WTC11 (cell line): Measurements from ENCODE around the gene GNG4. TPM values are rescaled to one million over a fixed set of nuclear protein-coding genes. Genes with fewer than 3 reads are reported as not detected.

Experiments used
- ATAC-seq: fragments of 200-7000 bp; cut with Tn5 transposase; 2 replicates; pipeline ENCODE4 v1.10.0; 2021; ENCODE audit warnings: mild to moderate bottlenecking, moderate library complexity
- CTCF ChIA-PET: fragments of 300-600 bp; sonication (Branson Sonifier 250); formaldehyde crosslinking; loops from one replicate; lab custom pipeline; 2021; ENCODE audit warnings: antibody characterized with exemption; lab: Charles Lee
- POLR2A ChIA-PET: fragments of 350-600 bp; sonication (Branson Sonifier 250); formaldehyde crosslinking; loops from one replicate; lab custom pipeline; 2021; ENCODE audit warnings: antibody characterized with exemption; lab: Charles Lee
- DNase-seq: peaks from one replicate; pipeline ENCODE4 v3.0.0; 2021; ENCODE audit warnings: low spot score
- H3K27ac Mint-ChIP-seq: 2 replicates; pipeline ENCODE4 v1.8.0; 2021; ENCODE audit warnings: mixed read lengths
- H3K27me3 Mint-ChIP-seq: 2 replicates; pipeline ENCODE4 v1.8.0; 2021; ENCODE audit warnings: low read depth, mild to moderate bottlenecking, moderate library complexity, mixed read lengths
- H3K36me3 Mint-ChIP-seq: 2 replicates; pipeline ENCODE4 v1.8.0; 2021; ENCODE audit warnings: mixed read lengths
- H3K4me1 Mint-ChIP-seq: 2 replicates; pipeline ENCODE4 v1.8.0; 2022; ENCODE audit warnings: mixed read lengths
- H3K4me3 Mint-ChIP-seq: 2 replicates; pipeline ENCODE4 v1.8.0; 2021; ENCODE audit warnings: mild to moderate bottlenecking, moderate library complexity, mixed read lengths
- H3K9me3 Mint-ChIP-seq: 2 replicates; pipeline ENCODE4 v1.8.0; 2021; ENCODE audit warnings: mixed read lengths
- ATF1 ChIP-seq: sonication (generic); formaldehyde crosslinking; IDR thresholded peaks from 2 replicates; pipeline ENCODE4 v1.8.1; 2023; ENCODE audit warnings: mild to moderate bottlenecking, moderate library complexity, missing genetic modification reagents
- CREB1 ChIP-seq: sonication (generic); formaldehyde crosslinking; IDR thresholded peaks from 2 replicates; pipeline ENCODE4 v1.8.0; 2023; ENCODE audit warnings: mild to moderate bottlenecking, missing genetic modification reagents
- FOXJ3 ChIP-seq: sonication (generic); formaldehyde crosslinking; IDR thresholded peaks from 2 replicates; pipeline ENCODE4 v1.9.0; 2021; ENCODE audit warnings: missing genetic modification reagents, mild to moderate bottlenecking, borderline replicate concordance
- IRF2 ChIP-seq: sonication (generic); formaldehyde crosslinking; IDR thresholded peaks from 2 replicates; pipeline ENCODE4 v1.8.0; 2022; ENCODE audit warnings: low read depth, missing genetic modification reagents, borderline replicate concordance
- RELA ChIP-seq: sonication (generic); formaldehyde crosslinking; IDR thresholded peaks from 2 replicates; pipeline ENCODE4 v1.8.1; 2022; ENCODE audit warnings: missing genetic modification reagents, mild to moderate bottlenecking, borderline replicate concordance
- SMAD4 ChIP-seq: sonication (generic); formaldehyde crosslinking; IDR thresholded peaks from 2 replicates; pipeline ENCODE4 v1.8.0; 2022; ENCODE audit warnings: mild to moderate bottlenecking, missing genetic modification reagents
- SP1 ChIP-seq: sonication (generic); formaldehyde crosslinking; conservative IDR thresholded peaks from 2 replicates; pipeline ENCODE4 v1.8.1; 2022; ENCODE audit warnings: missing genetic modification reagents
- TEAD1 ChIP-seq: sonication (generic); formaldehyde crosslinking; IDR thresholded peaks from 2 replicates; pipeline ENCODE4 v1.8.0; 2022; ENCODE audit warnings: mild to moderate bottlenecking, missing genetic modification reagents
- ZNF396 ChIP-seq: fragments of 250-450 bp; sonication (Bioruptor Pico); IDR thresholded peaks from 2 replicates; pipeline ENCODE4 v1.8.0; 2021; ENCODE audit warnings: mild to moderate bottlenecking, moderate library complexity, borderline replicate concordance
- ZNF423 ChIP-seq: fragments of 250-450 bp; sonication (Bioruptor Pico); IDR thresholded peaks from 2 replicates; pipeline ENCODE4 v2.1.2; 2022; ENCODE audit warnings: mild to moderate bottlenecking, moderate library complexity
- total RNA-seq: library from RNA; stranded (reverse); gene quantifications from 3 replicates; pipeline ENCODE4 v1.2.3, GENCODE V29; 2021
- TF ChIP-seq, protein P1 (sequence below): sonication (generic); formaldehyde crosslinking; IDR thresholded peaks from 2 replicates; pipeline ENCODE4 v1.8.1; 2022; ENCODE audit warnings: mild to moderate bottlenecking, missing genetic modification reagents, moderate library complexity, borderline replicate concordance
- TF ChIP-seq, protein P2 (sequence below): sonication (generic); formaldehyde crosslinking; IDR thresholded peaks from 2 replicates; pipeline ENCODE4 v1.8.1; 2023; ENCODE audit warnings: mild to moderate bottlenecking, moderate library complexity, missing genetic modification reagents
- TF ChIP-seq, protein P3 (sequence below): fragments of 200-600 bp; IDR thresholded peaks from 2 replicates; pipeline ENCODE4 v1.8.0; 2022; ENCODE audit warnings: antibody characterized with exemption
- TF ChIP-seq, protein P4 (sequence below): sonication (generic); formaldehyde crosslinking; IDR thresholded peaks from 2 replicates; pipeline ENCODE4 v1.8.1; 2023; ENCODE audit warnings: mild to moderate bottlenecking, missing genetic modification reagents, moderate library complexity
- TF ChIP-seq, protein P5 (sequence below): sonication (generic); formaldehyde crosslinking; IDR thresholded peaks from 2 replicates; pipeline ENCODE4 v1.8.0; 2022; ENCODE audit warnings: mild to moderate bottlenecking, missing genetic modification reagents
- TF ChIP-seq, protein P6 (sequence below): sonication (generic); formaldehyde crosslinking; IDR thresholded peaks from 2 replicates; pipeline ENCODE4 v1.8.0; 2023; ENCODE audit warnings: missing genetic modification reagents, mild to moderate bottlenecking, borderline replicate concordance
- TF ChIP-seq, protein P7 (sequence below): sonication (generic); formaldehyde crosslinking; IDR thresholded peaks from 2 replicates; pipeline ENCODE4 v1.8.1; 2023; ENCODE audit warnings: mild to moderate bottlenecking, missing genetic modification reagents
- TF ChIP-seq, protein P8 (sequence below): fragments of 250-450 bp; sonication (Bioruptor Pico); IDR thresholded peaks from 2 replicates; pipeline ENCODE4 v1.9.0; 2021; ENCODE audit warnings: moderate library complexity, mild to moderate bottlenecking, inconsistent platforms, borderline replicate concordance

Gene GNG4
- total RNA-seq, 1 experiment from 2014 or later: 38.3 TPM

DNA sequence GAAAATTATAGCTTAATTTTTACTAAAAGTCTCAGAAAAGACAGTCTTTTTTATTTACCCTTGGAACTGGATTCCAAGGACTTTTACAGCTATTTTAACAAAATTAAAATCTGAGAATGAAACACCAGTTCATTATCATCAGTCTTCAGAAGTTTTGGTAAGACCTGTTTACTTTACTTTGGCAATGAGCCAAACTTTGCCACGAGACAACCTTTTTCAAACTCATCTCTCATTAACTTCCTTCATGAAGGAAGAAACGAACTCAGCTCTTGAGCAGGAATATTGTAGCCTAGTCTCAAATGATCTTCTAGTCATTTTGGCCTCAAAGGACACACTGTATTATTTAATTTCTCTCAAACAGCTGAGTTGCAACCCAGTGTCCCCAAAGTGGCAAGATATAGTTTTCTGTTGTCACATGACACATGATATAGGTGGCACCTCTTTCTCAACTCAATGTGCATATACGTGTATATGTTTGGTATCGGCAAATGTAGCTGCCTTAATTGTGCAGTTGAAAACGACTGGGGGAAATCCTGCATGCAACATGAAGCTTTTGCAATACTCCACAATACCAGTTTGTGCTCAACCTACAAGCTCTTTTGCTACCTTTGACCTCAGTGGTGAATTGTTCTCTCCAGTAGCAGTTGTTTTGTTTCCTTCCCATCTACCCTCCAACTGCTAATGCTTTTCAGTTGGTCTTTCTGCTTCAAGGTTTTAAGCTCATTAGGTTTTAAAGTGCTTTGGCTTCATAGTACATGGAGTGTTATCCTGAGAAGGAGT, 8.4 kb upstream of the GNG4 start:
- TF ChIP-seq RELA (no peak), ZNF423 (CRISPR knock-in tag) (no peak), IRF2 (CRISPR knock-in tag) (no peak), CREB1 (CRISPR knock-in tag) (no peak), SMAD4 (CRISPR knock-in tag) (no peak)
- TF ChIP-seq, protein P1, sequence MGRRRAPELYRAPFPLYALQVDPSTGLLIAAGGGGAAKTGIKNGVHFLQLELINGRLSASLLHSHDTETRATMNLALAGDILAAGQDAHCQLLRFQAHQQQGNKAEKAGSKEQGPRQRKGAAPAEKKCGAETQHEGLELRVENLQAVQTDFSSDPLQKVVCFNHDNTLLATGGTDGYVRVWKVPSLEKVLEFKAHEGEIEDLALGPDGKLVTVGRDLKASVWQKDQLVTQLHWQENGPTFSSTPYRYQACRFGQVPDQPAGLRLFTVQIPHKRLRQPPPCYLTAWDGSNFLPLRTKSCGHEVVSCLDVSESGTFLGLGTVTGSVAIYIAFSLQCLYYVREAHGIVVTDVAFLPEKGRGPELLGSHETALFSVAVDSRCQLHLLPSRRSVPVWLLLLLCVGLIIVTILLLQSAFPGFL (CRISPR knock-in tag): no peak
- TF ChIP-seq, protein P2, sequence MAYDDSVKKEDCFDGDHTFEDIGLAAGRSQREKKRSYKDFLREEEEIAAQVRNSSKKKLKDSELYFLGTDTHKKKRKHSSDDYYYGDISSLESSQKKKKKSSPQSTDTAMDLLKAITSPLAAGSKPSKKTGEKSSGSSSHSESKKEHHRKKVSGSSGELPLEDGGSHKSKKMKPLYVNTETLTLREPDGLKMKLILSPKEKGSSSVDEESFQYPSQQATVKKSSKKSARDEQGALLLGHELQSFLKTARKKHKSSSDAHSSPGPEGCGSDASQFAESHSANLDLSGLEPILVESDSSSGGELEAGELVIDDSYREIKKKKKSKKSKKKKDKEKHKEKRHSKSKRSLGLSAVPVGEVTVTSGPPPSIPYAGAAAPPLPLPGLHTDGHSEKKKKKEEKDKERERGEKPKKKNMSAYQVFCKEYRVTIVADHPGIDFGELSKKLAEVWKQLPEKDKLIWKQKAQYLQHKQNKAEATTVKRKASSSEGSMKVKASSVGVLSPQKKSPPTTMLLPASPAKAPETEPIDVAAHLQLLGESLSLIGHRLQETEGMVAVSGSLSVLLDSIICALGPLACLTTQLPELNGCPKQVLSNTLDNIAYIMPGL (CRISPR knock-in tag): no peak
- TF ChIP-seq, protein P3, sequence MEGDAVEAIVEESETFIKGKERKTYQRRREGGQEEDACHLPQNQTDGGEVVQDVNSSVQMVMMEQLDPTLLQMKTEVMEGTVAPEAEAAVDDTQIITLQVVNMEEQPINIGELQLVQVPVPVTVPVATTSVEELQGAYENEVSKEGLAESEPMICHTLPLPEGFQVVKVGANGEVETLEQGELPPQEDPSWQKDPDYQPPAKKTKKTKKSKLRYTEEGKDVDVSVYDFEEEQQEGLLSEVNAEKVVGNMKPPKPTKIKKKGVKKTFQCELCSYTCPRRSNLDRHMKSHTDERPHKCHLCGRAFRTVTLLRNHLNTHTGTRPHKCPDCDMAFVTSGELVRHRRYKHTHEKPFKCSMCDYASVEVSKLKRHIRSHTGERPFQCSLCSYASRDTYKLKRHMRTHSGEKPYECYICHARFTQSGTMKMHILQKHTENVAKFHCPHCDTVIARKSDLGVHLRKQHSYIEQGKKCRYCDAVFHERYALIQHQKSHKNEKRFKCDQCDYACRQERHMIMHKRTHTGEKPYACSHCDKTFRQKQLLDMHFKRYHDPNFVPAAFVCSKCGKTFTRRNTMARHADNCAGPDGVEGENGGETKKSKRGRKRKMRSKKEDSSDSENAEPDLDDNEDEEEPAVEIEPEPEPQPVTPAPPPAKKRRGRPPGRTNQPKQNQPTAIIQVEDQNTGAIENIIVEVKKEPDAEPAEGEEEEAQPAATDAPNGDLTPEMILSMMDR: no peak
- TF ChIP-seq, protein P4, sequence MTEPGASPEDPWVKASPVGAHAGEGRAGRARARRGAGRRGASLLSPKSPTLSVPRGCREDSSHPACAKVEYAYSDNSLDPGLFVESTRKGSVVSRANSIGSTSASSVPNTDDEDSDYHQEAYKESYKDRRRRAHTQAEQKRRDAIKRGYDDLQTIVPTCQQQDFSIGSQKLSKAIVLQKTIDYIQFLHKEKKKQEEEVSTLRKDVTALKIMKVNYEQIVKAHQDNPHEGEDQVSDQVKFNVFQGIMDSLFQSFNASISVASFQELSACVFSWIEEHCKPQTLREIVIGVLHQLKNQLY: no peak
- TF ChIP-seq, protein P5, sequence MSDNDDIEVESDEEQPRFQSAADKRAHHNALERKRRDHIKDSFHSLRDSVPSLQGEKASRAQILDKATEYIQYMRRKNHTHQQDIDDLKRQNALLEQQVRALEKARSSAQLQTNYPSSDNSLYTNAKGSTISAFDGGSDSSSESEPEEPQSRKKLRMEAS (CRISPR knock-in tag): no peak
- H3K27me3 Mint-ChIP-seq: peaks cover 2% of the 10 kb centered on the region
- ATAC-seq: no peak
- no peaks in the 10 kb centered on the region for H3K9me3 Mint-ChIP-seq
- DNase-seq: no peak
- ChIA-PET CTCF (interaction anchor here (1.1 to 2.1 kb wide), 2 partner anchors 57 to 100 kb away, joined by 4 to 9 read pairs; no protein-coding TSS in a partner anchor), POLR2A (interaction anchor here (0.6 to 1.5 kb wide), 4 partner anchors 8 to 718 kb away, joined by 3 to 9 read pairs (median 3); partner anchors contain the start of gene GNG4)
- H3K4me1 Mint-ChIP-seq: peaks cover 44% of the 10 kb centered on the region
- H3K36me3 Mint-ChIP-seq: no peaks in the 10 kb centered on the region
- no peak overlapping the region for H3K27ac Mint-ChIP-seq
- no peak overlapping the region for H3K4me3 Mint-ChIP-seq

DNA sequence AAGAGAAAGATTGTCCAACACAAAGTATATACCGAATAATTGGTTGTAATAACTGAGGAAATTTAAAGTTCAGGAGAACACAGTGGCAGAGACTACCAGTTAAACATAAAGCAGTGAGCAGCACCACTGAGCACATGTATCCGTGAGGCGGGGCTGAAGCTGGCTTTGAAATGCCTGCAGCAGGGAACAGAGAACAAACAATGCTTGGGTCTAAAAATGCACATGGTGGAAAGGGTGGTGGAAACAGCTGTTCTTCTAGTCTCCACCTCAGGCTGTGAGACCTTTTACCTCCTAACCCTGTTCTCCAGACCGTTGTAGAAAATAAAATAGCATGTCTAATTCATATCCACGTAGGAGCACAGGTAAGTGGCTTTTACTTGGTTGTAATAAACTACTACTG, 7.7 kb upstream of the GNG4 start:
- H3K4me3 Mint-ChIP-seq: no peak overlapping the region
- DNase-seq (no peak), ATAC-seq (no peak)
- no peak overlapping the region for H3K27ac Mint-ChIP-seq
- peaks cover 37% of the 10 kb centered on the region for H3K4me1 Mint-ChIP-seq
- POLR2A ChIA-PET: no interaction called here
- CTCF ChIA-PET: interaction anchor here (2.1 kb wide), 1 partner anchor 56 kb away, joined by 9 read pairs; no protein-coding TSS in a partner anchor
- no peaks in the 10 kb centered on the region for H3K36me3 Mint-ChIP-seq
- no peaks in the 10 kb centered on the region for H3K9me3 Mint-ChIP-seq
- peaks cover 7% of the 10 kb centered on the region for H3K27me3 Mint-ChIP-seq
- TF ChIP-seq, protein P4: no peak
- TF ChIP-seq, protein P6, sequence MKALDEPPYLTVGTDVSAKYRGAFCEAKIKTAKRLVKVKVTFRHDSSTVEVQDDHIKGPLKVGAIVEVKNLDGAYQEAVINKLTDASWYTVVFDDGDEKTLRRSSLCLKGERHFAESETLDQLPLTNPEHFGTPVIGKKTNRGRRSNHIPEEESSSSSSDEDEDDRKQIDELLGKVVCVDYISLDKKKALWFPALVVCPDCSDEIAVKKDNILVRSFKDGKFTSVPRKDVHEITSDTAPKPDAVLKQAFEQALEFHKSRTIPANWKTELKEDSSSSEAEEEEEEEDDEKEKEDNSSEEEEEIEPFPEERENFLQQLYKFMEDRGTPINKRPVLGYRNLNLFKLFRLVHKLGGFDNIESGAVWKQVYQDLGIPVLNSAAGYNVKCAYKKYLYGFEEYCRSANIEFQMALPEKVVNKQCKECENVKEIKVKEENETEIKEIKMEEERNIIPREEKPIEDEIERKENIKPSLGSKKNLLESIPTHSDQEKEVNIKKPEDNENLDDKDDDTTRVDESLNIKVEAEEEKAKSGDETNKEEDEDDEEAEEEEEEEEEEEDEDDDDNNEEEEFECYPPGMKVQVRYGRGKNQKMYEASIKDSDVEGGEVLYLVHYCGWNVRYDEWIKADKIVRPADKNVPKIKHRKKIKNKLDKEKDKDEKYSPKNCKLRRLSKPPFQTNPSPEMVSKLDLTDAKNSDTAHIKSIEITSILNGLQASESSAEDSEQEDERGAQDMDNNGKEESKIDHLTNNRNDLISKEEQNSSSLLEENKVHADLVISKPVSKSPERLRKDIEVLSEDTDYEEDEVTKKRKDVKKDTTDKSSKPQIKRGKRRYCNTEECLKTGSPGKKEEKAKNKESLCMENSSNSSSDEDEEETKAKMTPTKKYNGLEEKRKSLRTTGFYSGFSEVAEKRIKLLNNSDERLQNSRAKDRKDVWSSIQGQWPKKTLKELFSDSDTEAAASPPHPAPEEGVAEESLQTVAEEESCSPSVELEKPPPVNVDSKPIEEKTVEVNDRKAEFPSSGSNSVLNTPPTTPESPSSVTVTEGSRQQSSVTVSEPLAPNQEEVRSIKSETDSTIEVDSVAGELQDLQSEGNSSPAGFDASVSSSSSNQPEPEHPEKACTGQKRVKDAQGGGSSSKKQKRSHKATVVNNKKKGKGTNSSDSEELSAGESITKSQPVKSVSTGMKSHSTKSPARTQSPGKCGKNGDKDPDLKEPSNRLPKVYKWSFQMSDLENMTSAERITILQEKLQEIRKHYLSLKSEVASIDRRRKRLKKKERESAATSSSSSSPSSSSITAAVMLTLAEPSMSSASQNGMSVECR (CRISPR knock-in tag): no peak
- TF ChIP-seq SP1 (CRISPR knock-in tag): no peak
- TF ChIP-seq, protein P7, sequence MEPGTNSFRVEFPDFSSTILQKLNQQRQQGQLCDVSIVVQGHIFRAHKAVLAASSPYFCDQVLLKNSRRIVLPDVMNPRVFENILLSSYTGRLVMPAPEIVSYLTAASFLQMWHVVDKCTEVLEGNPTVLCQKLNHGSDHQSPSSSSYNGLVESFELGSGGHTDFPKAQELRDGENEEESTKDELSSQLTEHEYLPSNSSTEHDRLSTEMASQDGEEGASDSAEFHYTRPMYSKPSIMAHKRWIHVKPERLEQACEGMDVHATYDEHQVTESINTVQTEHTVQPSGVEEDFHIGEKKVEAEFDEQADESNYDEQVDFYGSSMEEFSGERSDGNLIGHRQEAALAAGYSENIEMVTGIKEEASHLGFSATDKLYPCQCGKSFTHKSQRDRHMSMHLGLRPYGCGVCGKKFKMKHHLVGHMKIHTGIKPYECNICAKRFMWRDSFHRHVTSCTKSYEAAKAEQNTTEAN (CRISPR knock-in tag): no peak
- TF ChIP-seq FOXJ3 (CRISPR knock-in tag): no peak
- no peak for TF ChIP-seq ZNF396 (CRISPR knock-in tag)
- TF ChIP-seq ATF1 (CRISPR knock-in tag): no peak
- TF ChIP-seq, protein P5 (CRISPR knock-in tag): no peak
- TF ChIP-seq TEAD1: no peak
- TF ChIP-seq, protein P8, sequence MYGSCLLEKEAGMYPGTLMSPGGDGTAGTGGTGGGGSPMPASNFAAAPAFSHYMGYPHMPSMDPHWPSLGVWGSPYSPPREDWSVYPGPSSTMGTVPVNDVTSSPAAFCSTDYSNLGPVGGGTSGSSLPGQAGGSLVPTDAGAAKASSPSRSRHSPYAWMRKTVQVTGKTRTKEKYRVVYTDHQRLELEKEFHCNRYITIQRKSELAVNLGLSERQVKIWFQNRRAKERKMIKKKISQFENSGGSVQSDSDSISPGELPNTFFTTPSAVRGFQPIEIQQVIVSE (CRISPR knock-in tag): no peak
